Thyroid gland (tissue), 4 donors: Measurements from ENCODE around the gene EPO.
"Not testable (repeated sequence)": the region's sequence is repeated elsewhere in the genome, so short reads cannot be mapped to it uniquely, and the experiment has no call there.

Experiments used
- POLR2A ChIP-seq, 2 donors: fragments of 450-650 bp; IDR thresholded peaks; one replicate each; pipeline ENCODE4 v1.6.1; 2017; ENCODE audit warnings: antibody characterized with exemption in 2 of 2, mild to moderate bottlenecking in 2 of 2, moderate library complexity in 1 of 2
- TF ChIP-seq, protein P1 (sequence below), 6 experiments: fragments of 200-600 bp in 3 of 6; fragments of 450-650 bp in 3 of 6; sonication (generic) in 3 of 6; IDR thresholded peaks; one replicate each; pipeline ENCODE4 v1.5.1; 2016 to 2019; ENCODE audit warnings: antibody characterized with exemption in 6 of 6, mild to moderate bottlenecking in 2 of 6, inconsistent platforms in 1 of 6, moderate library complexity in 1 of 6

- TF ChIP-seq, protein P1, sequence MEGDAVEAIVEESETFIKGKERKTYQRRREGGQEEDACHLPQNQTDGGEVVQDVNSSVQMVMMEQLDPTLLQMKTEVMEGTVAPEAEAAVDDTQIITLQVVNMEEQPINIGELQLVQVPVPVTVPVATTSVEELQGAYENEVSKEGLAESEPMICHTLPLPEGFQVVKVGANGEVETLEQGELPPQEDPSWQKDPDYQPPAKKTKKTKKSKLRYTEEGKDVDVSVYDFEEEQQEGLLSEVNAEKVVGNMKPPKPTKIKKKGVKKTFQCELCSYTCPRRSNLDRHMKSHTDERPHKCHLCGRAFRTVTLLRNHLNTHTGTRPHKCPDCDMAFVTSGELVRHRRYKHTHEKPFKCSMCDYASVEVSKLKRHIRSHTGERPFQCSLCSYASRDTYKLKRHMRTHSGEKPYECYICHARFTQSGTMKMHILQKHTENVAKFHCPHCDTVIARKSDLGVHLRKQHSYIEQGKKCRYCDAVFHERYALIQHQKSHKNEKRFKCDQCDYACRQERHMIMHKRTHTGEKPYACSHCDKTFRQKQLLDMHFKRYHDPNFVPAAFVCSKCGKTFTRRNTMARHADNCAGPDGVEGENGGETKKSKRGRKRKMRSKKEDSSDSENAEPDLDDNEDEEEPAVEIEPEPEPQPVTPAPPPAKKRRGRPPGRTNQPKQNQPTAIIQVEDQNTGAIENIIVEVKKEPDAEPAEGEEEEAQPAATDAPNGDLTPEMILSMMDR (IDR thresholded peaks at IDR 0.05): not testable (repeated sequence)
- TF ChIP-seq POLR2A (IDR thresholded peaks at IDR 0.05): not testable (repeated sequence)
Observed at GRCh38 chr7:100701089-100701488, 19.2 kb upstream of the EPO start.
